HEK293 (cell line): ENCODE data around the gene CERS3.

Experiments
- CTCF ChIA-PET: fragments of 350-600 bp; formaldehyde crosslinking; extraction: SDS; loops from one replicate; lab custom pipeline; 2021; ENCODE audit warnings: antibody characterized with exemption; lab: Yijun Ruan, JAX
- POLR2A ChIA-PET: fragments of 300-600 bp; formaldehyde crosslinking; extraction: SDS; loops from one replicate; lab custom pipeline; 2020; ENCODE audit warnings: antibody characterized with exemption, inconsistent platforms; lab: Yijun Ruan, JAX
- H3K27ac ChIP-seq: fragments of 200-500 bp; sonication (Bioruptor generic); 2 replicates; pipeline ENCODE4 v1.5.1; 2014; ENCODE audit warnings: low read depth, low read length, control low read depth, inconsistent platforms; ENCODE audit errors: extremely low read depth
- H3K36me3 ChIP-seq, 2 experiments: fragments of 200-500 bp in 1 of 2; sonication (Bioruptor generic) in 1 of 2; 1 replicate in 1 of 2; 2 replicates in 1 of 2; pipeline ENCODE4 v1.5.1; 2014 to 2017; ENCODE audit warnings: inconsistent platforms in 2 of 2, low read length in 2 of 2; ENCODE audit not compliant: control insufficient read depth in 2 of 2, insufficient read depth in 1 of 2
- H3K4me1 ChIP-seq: fragments of 200-500 bp; sonication (Bioruptor generic); 2 replicates; pipeline ENCODE4 v1.5.1; 2014; ENCODE audit warnings: mild to moderate bottlenecking, low read length, inconsistent platforms; ENCODE audit not compliant: control insufficient read depth, insufficient read depth
- H3K4me3 ChIP-seq: 2 replicates; pipeline ENCODE4 v1.5.1; 2011; ENCODE audit warnings: low read depth, mild to moderate bottlenecking, control low read depth, low read length, moderate library complexity
- H3K9me3 ChIP-seq: fragments of 200-500 bp; sonication (Bioruptor generic); 2 replicates; pipeline ENCODE4 v1.5.1; 2014; ENCODE audit warnings: low read depth, low read length, inconsistent platforms; ENCODE audit not compliant: control insufficient read depth, insufficient read depth
- CTCF ChIP-seq: fragments of 450-650 bp; formaldehyde crosslinking; IDR thresholded peaks from 2 replicates; pipeline ENCODE4 v1.5.1; 2016; ENCODE audit warnings: missing biosample characterization, missing genetic modification characterization
- KLF1 ChIP-seq: fragments of 450-650 bp; formaldehyde crosslinking; IDR thresholded peaks from 2 replicates; pipeline ENCODE4 v1.5.1; 2016; ENCODE audit warnings: missing biosample characterization, missing genetic modification characterization
- ZBTB44 ChIP-seq: fragments of 450-650 bp; IDR thresholded peaks from 2 replicates; pipeline ENCODE4 v1.5.1; 2018; ENCODE audit warnings: missing biosample characterization, mild to moderate bottlenecking, missing genetic modification characterization
- ZFHX2 ChIP-seq: fragments of 450-650 bp; formaldehyde crosslinking; conservative IDR thresholded peaks from 2 replicates; pipeline ENCODE4 v1.5.1; 2016; ENCODE audit warnings: missing biosample characterization, missing genetic modification characterization
- ZNF23 ChIP-seq: fragments of 450-650 bp; formaldehyde crosslinking; IDR thresholded peaks from 2 replicates; pipeline ENCODE4 v1.5.1; 2016; ENCODE audit warnings: missing biosample characterization, missing genetic modification characterization, borderline replicate concordance
- ZNF239 ChIP-seq: fragments of 450-650 bp; formaldehyde crosslinking; IDR thresholded peaks from 2 replicates; pipeline ENCODE4 v1.5.1; 2016; ENCODE audit warnings: missing biosample characterization, missing genetic modification characterization
- ZNF274 ChIP-seq, 2 experiments: fragments of 200-500 bp in 1 of 2; fragments of 450-650 bp in 1 of 2; sonication (Bioruptor generic) in 1 of 2; formaldehyde crosslinking in 1 of 2; IDR thresholded peaks; 2 replicates each; pipeline versions ENCODE4 v1.5.1 to v1.6.1; 2014 to 2016; ENCODE audit warnings: borderline replicate concordance in 1 of 2, inconsistent platforms in 1 of 2, low read length in 1 of 2, missing biosample characterization in 1 of 2, missing genetic modification characterization in 1 of 2
- ZNF292 ChIP-seq: fragments of 450-650 bp; formaldehyde crosslinking; IDR thresholded peaks from 2 replicates; pipeline ENCODE4 v1.5.1; 2016; ENCODE audit warnings: low read depth, missing biosample characterization, missing genetic modification characterization, borderline replicate concordance
- ZNF366 ChIP-seq: fragments of 450-650 bp; formaldehyde crosslinking; conservative IDR thresholded peaks from 2 replicates; pipeline ENCODE4 v1.5.1; 2016; ENCODE audit warnings: missing biosample characterization, missing genetic modification characterization
- ZNF623 ChIP-seq: fragments of 450-650 bp; formaldehyde crosslinking; IDR thresholded peaks from 2 replicates; pipeline ENCODE4 v1.5.1; 2016; ENCODE audit warnings: missing biosample characterization, missing genetic modification characterization
- ZNF624 ChIP-seq: fragments of 450-650 bp; formaldehyde crosslinking; IDR thresholded peaks from 2 replicates; pipeline ENCODE4 v1.5.1; 2017; ENCODE audit warnings: missing biosample characterization, missing genetic modification characterization
- ZNF670 ChIP-seq: fragments of 450-650 bp; formaldehyde crosslinking; IDR thresholded peaks from 2 replicates; pipeline ENCODE4 v1.5.1; 2016; ENCODE audit warnings: missing biosample characterization, missing genetic modification characterization, low read depth
- ZNF76 ChIP-seq: fragments of 450-650 bp; formaldehyde crosslinking; IDR thresholded peaks from 2 replicates; pipeline ENCODE4; 2016; ENCODE audit warnings: low read depth, missing biosample characterization, missing genetic modification characterization, borderline replicate concordance
- ZNF768 ChIP-seq: fragments of 450-650 bp; formaldehyde crosslinking; IDR thresholded peaks from 2 replicates; pipeline ENCODE4 v1.5.1; 2018; ENCODE audit warnings: missing biosample characterization, mild to moderate bottlenecking, missing genetic modification characterization
- ZSCAN18 ChIP-seq: fragments of 450-650 bp; formaldehyde crosslinking; IDR thresholded peaks from 2 replicates; pipeline ENCODE4 v1.5.1; 2016; ENCODE audit warnings: missing biosample characterization, missing genetic modification characterization
- TF ChIP-seq, protein P1 (sequence below): fragments of 450-650 bp; formaldehyde crosslinking; IDR thresholded peaks from 2 replicates; pipeline ENCODE4 v1.5.1; 2016; ENCODE audit warnings: missing biosample characterization, missing genetic modification characterization
- TF ChIP-seq, protein P2 (sequence below): fragments of 450-650 bp; formaldehyde crosslinking; IDR thresholded peaks from 2 replicates; pipeline ENCODE4 v1.5.1; 2016; ENCODE audit warnings: missing biosample characterization, missing genetic modification characterization
- TF ChIP-seq, protein P3 (sequence below): fragments of 450-650 bp; formaldehyde crosslinking; IDR thresholded peaks from 2 replicates; pipeline ENCODE4 v1.5.1; 2016; ENCODE audit warnings: missing biosample characterization, missing genetic modification characterization

Gene CERS3

DNA sequence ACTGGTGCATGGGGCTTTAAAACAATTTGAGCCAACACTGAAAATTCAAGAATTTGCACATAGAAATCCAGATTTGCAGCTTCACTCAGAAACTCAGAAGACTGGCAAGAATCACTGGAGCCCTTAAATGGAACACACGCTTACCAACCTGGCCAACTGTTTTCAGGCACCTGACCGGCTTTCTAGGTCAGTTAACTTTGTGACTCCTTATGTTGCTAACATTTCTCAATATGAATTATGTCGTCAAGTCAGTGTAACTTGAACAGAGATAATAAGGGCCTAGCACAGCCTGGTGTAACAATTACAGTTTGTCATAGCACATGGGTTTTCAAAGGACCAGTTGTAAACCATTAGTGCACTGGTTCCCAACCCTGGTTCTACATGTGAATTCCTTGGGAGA lies 6.8 kb downstream of the CERS3 start:
- ChIA-PET POLR2A (no interaction called here), CTCF (interaction anchor here (1.1 kb wide), 1 partner anchor 485 kb away, joined by 3 read pairs; no protein-coding TSS in a partner anchor)
- no peaks in the 10 kb centered on the region for H3K36me3 ChIP-seq
- no peak overlapping the region for H3K27ac ChIP-seq
- H3K9me3 ChIP-seq = no peaks in the 10 kb centered on the region
- no peaks in the 10 kb centered on the region for H3K4me1 ChIP-seq
- TF ChIP-seq CTCF (tag by site-specific recombination) (no peak), ZNF292 (tag by site-specific recombination) (no peak), ZBTB44 (tag by site-specific recombination) (no peak), ZNF274 (IDR thresholded peaks at IDR 0.05; ENCODE audit: low read length) (no peak), ZNF274 (tag by site-specific recombination; IDR thresholded peaks at IDR 0.05; ENCODE audit: borderline replicate concordance) (no peak), ZNF366 (tag by site-specific recombination) (no peak), ZNF670 (tag by site-specific recombination) (no peak), ZNF768 (tag by site-specific recombination) (no peak), ZNF23 (tag by site-specific recombination) (no peak), KLF1 (tag by site-specific recombination) (no peak), ZNF239 (tag by site-specific recombination) (no peak), ZNF623 (no peak), ZFHX2 (tag by site-specific recombination) (no peak), ZNF76 (tag by site-specific recombination) (no peak), ZSCAN18 (no peak), ZNF624 (tag by site-specific recombination) (no peak)
- TF ChIP-seq, protein P1, sequence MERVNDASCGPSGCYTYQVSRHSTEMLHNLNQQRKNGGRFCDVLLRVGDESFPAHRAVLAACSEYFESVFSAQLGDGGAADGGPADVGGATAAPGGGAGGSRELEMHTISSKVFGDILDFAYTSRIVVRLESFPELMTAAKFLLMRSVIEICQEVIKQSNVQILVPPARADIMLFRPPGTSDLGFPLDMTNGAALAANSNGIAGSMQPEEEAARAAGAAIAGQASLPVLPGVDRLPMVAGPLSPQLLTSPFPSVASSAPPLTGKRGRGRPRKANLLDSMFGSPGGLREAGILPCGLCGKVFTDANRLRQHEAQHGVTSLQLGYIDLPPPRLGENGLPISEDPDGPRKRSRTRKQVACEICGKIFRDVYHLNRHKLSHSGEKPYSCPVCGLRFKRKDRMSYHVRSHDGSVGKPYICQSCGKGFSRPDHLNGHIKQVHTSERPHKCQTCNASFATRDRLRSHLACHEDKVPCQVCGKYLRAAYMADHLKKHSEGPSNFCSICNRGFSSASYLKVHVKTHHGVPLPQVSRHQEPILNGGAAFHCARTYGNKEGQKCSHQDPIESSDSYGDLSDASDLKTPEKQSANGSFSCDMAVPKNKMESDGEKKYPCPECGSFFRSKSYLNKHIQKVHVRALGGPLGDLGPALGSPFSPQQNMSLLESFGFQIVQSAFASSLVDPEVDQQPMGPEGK (tag by site-specific recombination) = no peak
- TF ChIP-seq, protein P2, sequence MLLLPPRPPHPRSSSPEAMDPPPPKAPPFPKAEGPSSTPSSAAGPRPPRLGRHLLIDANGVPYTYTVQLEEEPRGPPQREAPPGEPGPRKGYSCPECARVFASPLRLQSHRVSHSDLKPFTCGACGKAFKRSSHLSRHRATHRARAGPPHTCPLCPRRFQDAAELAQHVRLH = no peak
- TF ChIP-seq, protein P3, sequence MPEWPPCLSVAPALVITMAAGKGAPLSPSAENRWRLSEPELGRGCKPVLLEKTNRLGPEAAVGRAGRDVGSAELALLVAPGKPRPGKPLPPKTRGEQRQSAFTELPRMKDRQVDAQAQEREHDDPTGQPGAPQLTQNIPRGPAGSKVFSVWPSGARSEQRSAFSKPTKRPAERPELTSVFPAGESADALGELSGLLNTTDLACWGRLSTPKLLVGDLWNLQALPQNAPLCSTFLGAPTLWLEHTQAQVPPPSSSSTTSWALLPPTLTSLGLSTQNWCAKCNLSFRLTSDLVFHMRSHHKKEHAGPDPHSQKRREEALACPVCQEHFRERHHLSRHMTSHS = no peak
- H3K4me3 ChIP-seq = no peak overlapping the region
